ENCODE results near the gene JOSD2. TPM values are rescaled to one million over a fixed set of nuclear protein-coding genes. Genes with fewer than 3 reads are reported as not detected.
A peak's percentile ranks its signal among the peaks of the same experiment; 100 is the strongest.

JOSD2 gene
- total and polyA plus RNA-seq, 2 of the 4 experiments (the other 2 are of a cell fraction), result 12.2 to 54.1 TPM

- Histone ChIP-seq H3K27me3 (ENCODE audit: control insufficient read depth, insufficient read depth, low read length) (no peaks in the 10 kb centered on the region), H3K36me3 (ENCODE audit: control insufficient read depth, insufficient read depth, low read length) (peaks cover 26% of the 10 kb centered on the region), H2BK20ac (ENCODE audit: low read depth, low read length) (no peak overlapping the region), H3K14ac (replicated peaks; ENCODE audit: low read depth, low read length) (no peak overlapping the region), H2BK5ac (ENCODE audit: low read depth, low read length, poor library complexity, severe bottlenecking) (no peak overlapping the region), H3K9me3 (ENCODE audit: control insufficient read depth, insufficient read depth, low read length) (no peaks in the 10 kb centered on the region), H3K27ac (ENCODE audit: insufficient read depth, low read length) (no peak overlapping the region), H3K4me3 (ENCODE audit: insufficient read depth, low read depth, low read length) (no peak overlapping the region), H3K23ac (ENCODE audit: low read depth, low read length) (no peak overlapping the region), H4K8ac (ENCODE audit: low read depth in 2 of 2, low read length in 2 of 2) (no peak overlapping the region), H4K91ac (ENCODE audit: insufficient read depth, low read depth, low read length) (no peak overlapping the region), H2BK15ac (ENCODE audit: low read depth, low read length) (no peak overlapping the region), H4K5ac (ENCODE audit: low read depth, low read length) (no peak overlapping the region), H3K9me1 (ENCODE audit: insufficient read depth, low read length) (peaks cover 5% of the 10 kb centered on the region; the same call in 1 of the 2 replicates), H3K79me1 (ENCODE audit: low read depth in 1 of 2, low read length in 2 of 2) (peaks cover 16 to 27% of the 10 kb centered on the region in 2 experiments), H3K56ac (ENCODE audit: extremely low read depth, insufficient read depth, low read length) (no peak overlapping the region), H4K20me1 (ENCODE audit: insufficient read depth, low read length) (peaks cover 12% of the 10 kb centered on the region), H2AFZ (replicated peaks; ENCODE audit: low read length, poor library complexity) (peak overlapping the region; percentile 44), H3K4me2 (ENCODE audit: low read depth, low read length) (no peak overlapping the region), H2BK120ac (ENCODE audit: low read depth, low read length) (no peak overlapping the region), H3K4me1 (ENCODE audit: control insufficient read depth, insufficient read depth, low read length) (0 out of 2 replicates have a peak, but pooled peaks cover 2% of the 10 kb centered on the region), H3K9ac (ENCODE audit: low read depth, low read length) (no peak overlapping the region), H3K18ac (ENCODE audit: low read depth, low read length) (no peak overlapping the region), H2AK9ac (replicated peaks; ENCODE audit: low read depth, low read length, poor library complexity) (peak overlapping the region; percentile 76), H2AK5ac (ENCODE audit: low read depth, low read length) (no peak overlapping the region), H3K4ac (ENCODE audit: low read depth, low read length) (no peak overlapping the region)
- no CpG with 5 or more reads among the region's 19 CpGs for WGBS, 2 experiments (ENCODE audit: extremely low coverage in 2 of 2, insufficient read length in 1 of 2)
- dilution Hi-C loops (cut with HindIII; ENCODE audit: low sequenced_read_pairs, unreplicated experiment) (no loop called here), intact Hi-C loops (cut with micrococcal nuclease) (loop anchor here (5.0 kb wide), 1 partner anchor 112 kb away; the partner anchor contains the start of gene NAPSA), in situ Hi-C loops (cut with MboI; ENCODE audit: low sequenced_read_pairs) (no loop called here)
- POLR2A ChIA-PET (ENCODE audit: unreplicated experiment), result no interaction called here
- CTCF ChIA-PET, result interaction anchor here (0.5 kb wide), 1 partner anchor 135 kb away, joined by 4 read pairs; no protein-coding TSS in a partner anchor
- DNase-seq (peak; percentile 44), ATAC-seq (ENCODE audit: low read depth) (no peak)
- BruUV-seq (replicated peaks), result no TSS peak
- no peak for TF ChIP-seq NFE2L2 (IDR thresholded peaks at IDR 0.05; ENCODE audit: low read depth, low read length)
- TF ChIP-seq SMC3 (IDR thresholded peaks at IDR 0.05; ENCODE audit: low read depth, low read length), result peak; percentile 48; the same call in 1 of the 2 replicates
- no peak for TF ChIP-seq POLR2A (IDR thresholded peaks at IDR 0.05; ENCODE audit: low read depth, low read length)
- no peak for TF ChIP-seq CHD1 (IDR thresholded peaks at IDR 0.05; ENCODE audit: low read depth, low read length)
- no peak for TF ChIP-seq ELK1 (IDR thresholded peaks at IDR 0.05; ENCODE audit: borderline replicate concordance, low read depth, low read length)
- no peak for TF ChIP-seq RCOR1 (IDR thresholded peaks at IDR 0.05; ENCODE audit: insufficient replicate concordance, low read length)
- 0 out of 2 replicates have a peak, but pooled peaks have one; percentile 8 for TF ChIP-seq RAD21 (IDR thresholded peaks at IDR 0.05; ENCODE audit: low read length)
- no peak for TF ChIP-seq MXI1 (IDR thresholded peaks at IDR 0.05; ENCODE audit: borderline replicate concordance, low read depth, low read length)
- TF ChIP-seq MAFK (IDR thresholded peaks at IDR 0.05; ENCODE audit: low read depth, low read length), result no peak
- TF ChIP-seq CTCF (conservative IDR thresholded peaks at IDR 0.05; ENCODE audit: low read depth, low read length), result peak; percentile 60
- TF ChIP-seq USF2 (IDR thresholded peaks at IDR 0.05; ENCODE audit: low read depth, low read length), result no peak
- TF ChIP-seq BHLHE40 (IDR thresholded peaks at IDR 0.05; ENCODE audit: low read depth, low read length), result no peak
- no peak for TF ChIP-seq MAZ (IDR thresholded peaks at IDR 0.05; ENCODE audit: borderline replicate concordance, low read depth, low read length)
- TF ChIP-seq CEBPB (IDR thresholded peaks at IDR 0.05; ENCODE audit: low read depth, low read length), result no peak
Measured at GRCh38 chr19:50478901-50479715, 31.9 kb downstream of the JOSD2 start.

Measured in IMR-90 (cell line).